GM19099 (cell line): ENCODE measurements around the gene FBRSL1.

ENCODE experiments used
- POLR2A ChIP-seq: IDR thresholded peaks from 3 replicates; pipeline ENCODE4 v1.6.1; 2011; ENCODE audit warnings: low read depth; ENCODE audit not compliant: insufficient read length; ENCODE audit errors: extremely low read depth

Gene FBRSL1

DNA sequence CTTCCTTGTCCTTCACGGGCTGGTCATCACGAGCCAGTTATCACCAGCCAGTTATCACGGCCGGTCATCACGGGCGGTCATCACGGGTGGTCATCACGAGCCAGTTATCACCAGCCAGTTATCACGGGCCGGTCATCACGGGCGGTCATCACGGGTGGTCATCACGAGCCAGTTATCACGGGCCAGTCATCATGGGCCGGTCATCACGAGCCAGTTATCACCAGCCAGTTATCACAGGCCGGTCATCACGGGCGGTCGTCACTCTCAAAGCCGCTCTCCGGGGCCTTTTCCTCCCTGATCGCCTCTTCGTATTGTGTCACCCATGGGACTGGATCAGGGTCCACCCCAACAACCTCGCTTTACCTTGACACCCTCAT lies 13.9 kb upstream of the FBRSL1 start:
- TF ChIP-seq POLR2A: no peak

DNA sequence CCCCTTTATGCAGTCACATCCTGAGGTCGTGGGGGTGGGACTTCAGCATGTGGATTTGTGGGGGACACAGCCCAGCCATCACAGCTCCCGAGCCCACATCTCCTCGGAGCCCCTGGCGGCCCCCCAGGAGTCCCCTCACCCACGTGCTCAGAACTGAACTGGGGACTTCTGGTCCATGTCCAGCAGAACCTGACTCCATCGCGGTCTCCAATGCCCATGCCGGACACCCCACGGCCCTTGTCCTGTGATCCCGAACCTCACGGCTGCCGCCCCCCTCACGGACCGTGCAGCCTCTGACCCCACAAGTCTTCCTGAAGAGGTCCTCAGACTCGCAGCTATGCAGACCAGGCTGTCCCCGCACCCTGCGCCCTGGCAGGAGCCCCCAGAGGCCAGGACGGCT lies 13.5 kb upstream of the FBRSL1 start:
- no peak for TF ChIP-seq POLR2A

DNA sequence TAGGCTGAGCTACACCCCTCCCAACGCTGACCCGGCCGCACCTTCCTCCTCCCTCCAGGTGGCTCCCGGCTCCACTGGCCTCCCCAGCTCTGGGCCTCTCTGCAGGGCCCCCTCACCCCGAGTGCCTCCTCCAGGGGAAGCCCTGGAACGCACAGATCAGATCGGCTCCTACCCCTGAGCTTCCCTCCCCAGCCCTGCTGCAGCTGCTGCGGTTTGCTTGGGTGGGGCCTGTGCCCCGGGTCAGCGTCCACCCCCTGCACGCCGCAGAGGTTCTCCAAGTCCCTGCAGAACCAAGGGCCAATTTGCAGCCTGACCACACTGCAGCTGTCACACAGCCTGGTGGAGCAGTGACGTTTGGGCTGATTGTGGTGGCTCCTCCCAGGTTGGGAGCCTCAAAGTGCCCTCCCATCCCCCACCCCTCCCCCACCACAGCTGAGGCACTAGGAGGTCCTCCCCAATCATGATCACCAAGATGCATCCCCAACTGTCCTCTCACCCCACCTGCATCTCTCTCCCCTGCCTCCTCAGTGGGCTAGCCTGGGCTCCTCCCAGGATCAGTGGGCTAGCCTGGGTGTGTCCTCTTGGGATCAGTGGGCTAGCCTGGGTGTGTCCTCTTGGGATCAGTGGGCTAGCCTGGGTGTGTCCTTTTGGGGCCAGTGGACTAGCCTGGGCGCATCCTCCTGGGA lies 12.8 kb upstream of the FBRSL1 start:
- TF ChIP-seq POLR2A: no peak

DNA sequence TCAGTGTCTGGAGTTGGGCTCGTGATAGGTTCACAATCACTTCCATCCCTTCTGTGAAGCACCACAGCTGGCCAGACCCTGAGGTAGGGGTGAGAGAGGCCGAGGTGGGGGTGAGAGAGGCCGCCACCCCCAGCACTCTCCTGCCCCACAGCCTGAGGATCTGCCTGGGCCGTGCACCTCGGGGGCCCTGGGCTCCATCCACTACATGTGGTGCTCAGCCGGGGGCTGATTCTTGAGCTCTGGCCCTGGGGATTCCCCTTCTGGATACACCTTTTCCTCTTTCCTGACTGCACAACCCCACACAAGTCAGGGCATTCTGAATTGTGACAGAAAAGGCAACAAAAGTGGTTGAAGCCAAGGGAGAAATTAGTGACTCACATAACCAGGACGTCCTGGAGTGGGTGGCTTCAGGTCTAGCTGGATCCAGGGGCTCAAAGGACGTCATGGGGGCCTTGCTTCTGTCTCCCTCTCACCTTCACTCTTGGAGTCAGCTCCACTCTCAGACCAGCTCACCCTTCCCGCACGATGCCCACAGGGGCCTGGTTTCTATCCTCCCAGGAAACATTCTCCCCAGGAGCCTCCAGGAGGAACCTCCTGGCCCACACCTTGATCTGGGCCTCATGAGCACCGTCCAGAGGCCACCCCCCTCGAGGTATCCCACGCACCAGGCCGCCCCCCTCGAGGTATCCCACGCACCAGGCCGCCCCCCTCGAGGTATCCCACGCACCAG lies 12.1 kb upstream of the FBRSL1 start:
- no peak for TF ChIP-seq POLR2A

DNA sequence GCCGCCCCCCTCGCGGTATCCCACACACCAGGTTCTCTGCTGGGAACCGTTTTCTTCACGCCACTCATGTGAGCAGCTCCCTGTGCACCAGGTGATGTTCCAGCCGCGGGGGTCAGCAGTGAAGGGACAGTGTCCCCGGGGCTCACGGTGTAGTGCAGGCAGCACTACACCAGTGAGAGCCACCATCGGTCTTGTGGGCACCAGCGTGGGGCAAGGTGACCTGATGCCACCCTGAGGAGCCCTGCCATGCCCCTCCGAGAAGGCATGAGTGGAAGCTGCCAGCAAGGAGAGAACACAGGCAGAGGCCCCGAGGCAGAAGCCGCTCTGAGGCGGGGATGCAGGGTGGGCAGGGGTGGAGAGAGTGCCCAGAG lies 11.5 kb upstream of the FBRSL1 start:
- TF ChIP-seq POLR2A: no peak

DNA sequence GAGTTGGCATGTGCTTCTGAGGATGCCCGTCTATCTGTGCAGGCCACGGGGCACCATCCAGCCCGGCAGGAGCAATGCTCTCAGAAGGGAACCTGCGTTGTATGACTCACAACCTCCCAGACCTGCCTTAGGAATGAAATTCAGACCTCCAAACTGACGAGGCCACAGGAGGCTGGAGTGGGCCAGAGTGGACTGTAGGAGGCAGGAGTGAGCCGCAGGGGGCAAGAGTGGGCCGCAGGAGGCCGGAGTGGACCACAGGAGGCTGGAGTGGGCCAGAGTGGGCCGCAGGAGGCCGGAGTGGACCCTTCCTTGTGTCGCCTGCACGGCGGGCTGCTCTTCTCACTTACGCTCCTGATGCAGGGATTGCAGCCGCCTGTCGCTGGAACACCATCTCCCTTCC lies 11.1 kb upstream of the FBRSL1 start:
- no peak for TF ChIP-seq POLR2A

DNA sequence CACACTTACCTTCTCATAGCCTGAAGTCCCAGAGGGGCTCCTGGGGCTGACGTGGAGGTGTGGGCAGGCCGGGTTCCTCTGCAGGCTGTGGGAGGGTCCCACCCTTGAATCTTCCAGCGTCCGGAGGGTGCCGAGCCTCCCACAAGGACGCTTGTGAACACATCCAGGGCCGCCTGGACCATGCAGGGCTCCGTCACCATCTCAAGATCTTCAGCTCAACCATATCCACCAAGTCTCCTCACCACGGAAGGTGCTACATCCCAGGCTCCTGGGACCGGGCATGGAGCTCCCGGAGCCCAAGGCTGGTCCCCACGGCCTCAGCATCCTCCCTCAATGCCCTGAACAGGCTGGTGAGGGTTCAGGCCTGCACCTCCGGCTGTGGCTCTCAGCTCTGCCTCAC lies 10.7 kb upstream of the FBRSL1 start:
- no peak for TF ChIP-seq POLR2A

DNA sequence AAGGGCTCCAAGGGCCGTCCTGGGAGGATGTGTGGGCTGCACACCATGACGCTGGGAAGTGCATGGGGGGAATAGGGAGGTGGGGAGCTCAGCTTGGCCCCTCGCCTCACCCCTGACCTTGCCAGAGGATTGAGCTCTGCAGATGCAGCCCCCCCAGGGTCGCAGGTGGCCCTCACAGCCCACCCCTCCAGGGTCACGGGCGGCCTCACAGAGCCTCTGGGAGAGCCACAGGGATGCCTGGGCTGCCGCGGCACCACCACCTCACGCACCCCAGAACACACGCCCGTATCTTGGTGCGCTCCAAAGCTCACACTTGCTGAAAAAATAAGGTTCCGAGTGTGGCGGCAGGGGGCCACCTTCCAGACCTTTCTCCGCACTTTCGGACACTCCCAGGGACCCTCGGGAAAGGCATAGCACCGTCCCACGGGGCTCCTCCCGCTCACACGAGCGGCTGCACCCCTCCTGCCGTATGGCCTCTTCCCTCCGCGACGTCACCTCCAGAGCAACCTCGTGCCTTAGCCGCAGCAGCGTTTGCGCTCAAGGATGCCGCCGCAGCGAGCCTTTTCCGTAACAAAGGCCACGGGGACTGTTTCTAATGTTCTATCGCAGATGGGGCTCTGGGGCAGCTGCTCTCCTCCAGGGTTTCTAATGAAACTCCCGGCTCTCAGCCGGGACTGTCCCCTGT lies 9.9 kb upstream of the FBRSL1 start:
- no peak for TF ChIP-seq POLR2A

DNA sequence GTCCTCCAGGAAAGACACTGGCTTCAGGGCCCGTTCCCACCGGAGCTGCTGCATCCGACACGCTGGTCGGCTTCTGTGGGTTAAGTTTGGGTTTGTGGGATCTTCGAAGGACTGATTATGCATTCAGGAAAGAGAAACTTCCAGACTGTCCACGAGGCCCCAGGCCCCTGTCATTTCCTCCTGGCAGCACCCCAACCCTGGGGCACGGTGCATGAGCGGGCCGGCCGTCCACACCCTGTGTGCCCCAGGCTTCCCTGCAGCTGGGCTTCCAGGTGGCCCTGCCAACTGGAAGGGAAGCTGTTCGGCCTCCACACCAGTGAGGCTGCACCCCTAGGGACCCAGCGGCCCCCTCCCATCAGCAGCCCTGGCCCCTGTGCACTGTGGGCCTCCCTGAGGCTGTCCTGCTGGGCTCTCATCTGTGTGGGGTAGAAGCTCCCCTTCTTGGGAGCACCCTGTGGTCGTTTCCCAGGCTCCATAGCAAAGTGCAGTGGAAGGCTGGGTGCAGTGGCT lies 9.3 kb upstream of the FBRSL1 start:
- TF ChIP-seq POLR2A: no peak

DNA sequence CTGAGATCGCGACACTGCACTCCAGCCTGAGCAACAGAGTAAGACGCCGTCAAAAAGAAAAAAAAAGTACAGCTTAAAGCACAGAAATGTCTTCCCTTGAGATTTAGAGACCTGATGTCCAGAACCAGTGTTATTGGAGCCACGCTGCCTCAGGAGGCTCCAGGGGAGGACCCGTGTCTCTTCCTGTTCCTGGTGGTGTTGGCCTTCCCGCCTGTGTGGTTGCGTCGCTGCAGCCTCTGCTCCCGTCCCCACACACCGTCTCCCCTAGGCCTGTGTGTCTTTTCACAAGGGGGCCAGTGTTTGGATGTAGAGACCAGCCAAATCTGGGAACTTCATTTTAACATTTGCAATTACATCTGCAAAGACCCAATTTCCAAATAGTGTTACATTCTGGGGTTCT lies 8.6 kb upstream of the FBRSL1 start:
- TF ChIP-seq POLR2A: no peak

DNA sequence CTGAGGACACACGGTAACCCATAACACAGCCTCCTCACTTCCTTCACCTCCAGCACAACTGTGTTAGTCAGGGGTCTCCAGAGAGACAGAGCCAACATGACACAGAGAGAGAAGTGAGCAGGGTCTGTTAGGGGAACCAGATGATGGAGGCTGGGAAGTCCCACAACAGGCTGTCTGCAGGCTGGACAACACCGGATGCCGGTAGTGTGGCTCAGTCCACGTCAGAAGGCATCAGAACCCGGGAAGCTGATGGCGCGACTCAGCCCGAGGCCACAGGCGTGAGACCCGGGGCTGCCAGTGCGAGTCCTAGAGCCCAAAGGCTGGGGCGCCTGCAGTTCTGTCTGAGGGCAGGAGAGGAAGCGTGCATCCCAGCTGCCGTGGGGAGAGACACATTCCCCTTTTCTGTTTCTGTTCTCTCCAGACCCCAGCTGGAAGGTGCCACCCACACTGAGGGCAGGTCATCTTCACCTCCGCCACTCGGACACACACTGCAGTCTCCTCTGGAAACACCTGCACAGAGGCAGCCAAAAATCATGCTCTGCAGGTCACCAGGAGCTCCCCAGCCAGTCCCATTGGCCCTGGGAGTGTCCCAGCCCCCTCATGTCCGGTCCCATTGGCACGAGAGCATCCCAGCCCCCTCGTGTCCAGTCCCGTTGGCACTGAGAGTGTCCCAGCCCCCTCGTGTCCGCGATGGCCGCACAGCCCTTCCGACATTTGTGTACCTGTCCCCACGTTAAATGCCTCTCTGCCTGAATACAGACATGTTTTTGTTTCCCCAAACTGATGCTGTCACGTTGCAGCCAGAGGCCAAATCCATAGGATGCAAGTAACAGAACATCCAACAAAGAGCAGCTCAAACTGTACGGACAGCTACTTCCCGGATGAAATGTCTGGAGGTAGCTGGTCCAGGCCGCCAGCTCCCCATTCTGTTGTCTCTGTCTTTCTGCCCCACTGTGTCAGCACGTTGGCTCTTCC lies 7.9 kb upstream of the FBRSL1 start:
- no peak for TF ChIP-seq POLR2A

DNA sequence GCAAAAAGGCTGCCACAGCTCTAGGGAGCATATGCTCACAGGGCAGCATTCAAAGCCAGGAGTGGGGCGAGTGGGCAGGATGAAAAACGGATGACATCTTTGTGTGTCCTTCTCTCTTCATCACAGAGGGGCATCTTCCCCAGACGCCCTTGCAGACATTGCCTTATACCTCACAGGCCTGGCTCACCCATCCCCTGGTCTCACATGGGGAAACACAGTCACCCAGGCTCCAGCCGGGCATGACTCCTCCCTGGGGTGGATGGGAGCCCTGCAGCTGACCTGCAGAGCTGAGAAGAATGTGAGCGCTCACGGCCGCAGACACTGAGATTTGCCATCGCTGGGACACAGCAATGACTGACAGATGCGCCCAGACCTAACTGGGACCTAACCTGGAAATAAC lies 7.2 kb upstream of the FBRSL1 start:
- TF ChIP-seq POLR2A: no peak

DNA sequence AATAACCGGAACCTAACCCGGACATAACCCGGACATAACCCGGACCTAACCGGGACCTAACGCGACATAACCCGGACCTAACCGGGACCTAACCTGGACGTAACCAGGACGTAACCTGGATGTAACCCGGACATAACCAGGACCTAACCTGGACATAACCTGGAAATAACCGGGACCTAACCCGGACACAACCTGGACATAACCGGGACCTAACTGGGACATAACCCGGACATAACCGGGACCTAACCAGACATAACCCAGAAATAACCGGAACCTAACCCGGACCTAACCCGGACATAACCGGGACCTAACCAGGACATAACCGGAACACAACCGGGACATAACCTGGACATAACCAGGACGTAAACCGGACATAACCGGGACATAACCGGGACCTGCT lies 6.7 kb upstream of the FBRSL1 start:
- no peak for TF ChIP-seq POLR2A

DNA sequence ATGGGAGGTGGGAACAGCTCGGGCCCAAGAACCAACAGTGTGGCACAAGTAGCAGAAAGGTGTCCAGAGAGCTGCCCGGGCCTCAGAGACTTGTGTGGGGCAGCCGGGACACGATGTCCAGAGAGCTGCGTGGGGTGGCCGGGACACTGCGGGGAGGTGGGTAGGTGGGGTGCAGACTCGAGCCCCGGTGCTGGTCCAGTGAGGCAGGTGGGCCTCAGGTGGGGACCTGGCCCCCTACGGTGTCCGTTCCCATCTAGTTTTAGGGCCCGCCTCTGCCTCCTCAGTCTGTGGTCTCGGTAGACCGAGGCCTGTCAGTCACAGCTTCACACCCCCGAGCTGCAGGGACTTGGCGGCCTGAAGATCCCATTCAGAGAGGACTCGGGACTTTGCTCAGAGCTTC lies 6.3 kb upstream of the FBRSL1 start:
- no peak for TF ChIP-seq POLR2A
